ENCODE measurements around the gene AUTS2.

AUTS2 gene

GRCh38 chr7:70660154-70660818 lies 1062.0 kb downstream of the AUTS2 start:
- DNase-seq (ENCODE audit: low read depth in 4 of 4, low spot score in 1 of 4), result no peak

GRCh38 chr7:70660819-70661191 lies 1062.5 kb downstream of the AUTS2 start:
- DNase-seq (ENCODE audit: low read depth in 4 of 4, low spot score in 1 of 4), result no peak

- DNase-seq (ENCODE audit: low read depth in 4 of 4, low spot score in 1 of 4), result no peak
These were observed 1065.4 kb downstream of the AUTS2 start for GRCh38 chr7:70663680-70664079.

GRCh38 chr7:70665997-70666396 lies 1067.7 kb downstream of the AUTS2 start:
- no peak for DNase-seq (ENCODE audit: low read depth in 4 of 4, low spot score in 1 of 4)

- DNase-seq (ENCODE audit: low read depth in 4 of 4, low spot score in 1 of 4), result no peak
These were observed 1069.1 kb downstream of the AUTS2 start for GRCh38 chr7:70667406-70667805.

- DNase-seq (ENCODE audit: low read depth in 4 of 4, low spot score in 1 of 4), result no peak
These were observed 1070.5 kb downstream of the AUTS2 start for GRCh38 chr7:70668606-70669358.

- DNase-seq (ENCODE audit: low read depth in 4 of 4, low spot score in 1 of 4), result no peak
These were observed 1071.6 kb downstream of the AUTS2 start for GRCh38 chr7:70669854-70670253.

- DNase-seq (ENCODE audit: low read depth in 4 of 4, low spot score in 1 of 4), result no peak
These were observed 1072.0 kb downstream of the AUTS2 start for GRCh38 chr7:70670288-70670687.

GRCh38 chr7:70673778-70674570 lies 1075.7 kb downstream of the AUTS2 start:
- DNase-seq (ENCODE audit: low read depth in 4 of 4, low spot score in 1 of 4), result no peak

GRCh38 chr7:70674571-70675010 lies 1076.3 kb downstream of the AUTS2 start:
- no peak for DNase-seq (ENCODE audit: low read depth in 4 of 4, low spot score in 1 of 4)

- no peak for DNase-seq (ENCODE audit: low read depth in 4 of 4, low spot score in 1 of 4)
These were observed 1078.0 kb downstream of the AUTS2 start for GRCh38 chr7:70676243-70676642.

- no peak for DNase-seq (ENCODE audit: low read depth in 4 of 4, low spot score in 1 of 4)
These were observed 1080.5 kb downstream of the AUTS2 start for GRCh38 chr7:70678621-70679251.

- no peak for DNase-seq (ENCODE audit: low read depth in 4 of 4, low spot score in 1 of 4)
These were observed 1081.4 kb downstream of the AUTS2 start for GRCh38 chr7:70679661-70680060.

GRCh38 chr7:70680306-70680705 lies 1082.0 kb downstream of the AUTS2 start:
- DNase-seq (ENCODE audit: low read depth in 4 of 4, low spot score in 1 of 4), result no peak

GRCh38 chr7:70680743-70681468 lies 1082.6 kb downstream of the AUTS2 start:
- no peak for DNase-seq (ENCODE audit: low read depth in 4 of 4, low spot score in 1 of 4)

GRCh38 chr7:70681469-70682350 lies 1083.4 kb downstream of the AUTS2 start:
- DNase-seq (ENCODE audit: low read depth in 4 of 4, low spot score in 1 of 4), result no peak

- DNase-seq (ENCODE audit: low read depth in 4 of 4, low spot score in 1 of 4), result no peak
These were observed 1085.9 kb downstream of the AUTS2 start for GRCh38 chr7:70684173-70684572.

- no peak for DNase-seq (ENCODE audit: low read depth in 4 of 4, low spot score in 1 of 4)
These were observed 1095.0 kb downstream of the AUTS2 start for GRCh38 chr7:70693321-70693685.

- DNase-seq (ENCODE audit: low read depth in 4 of 4, low spot score in 1 of 4), result peak in 1 of 4 experiments; percentile 18
These were observed 1095.6 kb downstream of the AUTS2 start for GRCh38 chr7:70693686-70694433.
